HepG2 (cell line): ENCODE measurements around the gene SUPT4H1. TPM values are rescaled to one million over a fixed set of nuclear protein-coding genes. Genes with fewer than 3 reads are reported as not detected.

Source experiments
- BCL6 ChIP-seq: IDR thresholded peaks from 2 replicates; pipeline ENCODE4 v1.6.1; 2016; ENCODE audit warnings: missing genetic modification reagents, missing compliant biosample characterization
- HNF4G ChIP-seq, 2 experiments: sonication (generic) in 1 of 2; formaldehyde crosslinking in 1 of 2; IDR thresholded peaks; 2 replicates each; pipeline versions ENCODE4 v1.4.0 to v1.6.1; 2011 to 2020; ENCODE audit warnings: borderline replicate concordance in 2 of 2, low read depth in 2 of 2, mild to moderate bottlenecking in 2 of 2, low read length in 1 of 2, missing genetic modification reagents in 1 of 2, moderate library complexity in 1 of 2
- MEIS1 ChIP-seq: sonication (generic); formaldehyde crosslinking; IDR thresholded peaks from 2 replicates; pipeline ENCODE4 v1.9.0; 2021; ENCODE audit warnings: mild to moderate bottlenecking, missing genetic modification reagents, moderate library complexity, borderline replicate concordance
- MLLT10 ChIP-seq: sonication (generic); formaldehyde crosslinking; IDR thresholded peaks from 2 replicates; pipeline ENCODE4 v1.4.0; 2020; ENCODE audit warnings: missing genetic modification reagents
- POLR2A ChIP-seq, 2 experiments: IDR thresholded peaks; 2 replicates each; pipeline ENCODE4 v1.6.1; 2011; ENCODE audit warnings: low read depth in 2 of 2, low read length in 2 of 2, mild to moderate bottlenecking in 1 of 2, moderate library complexity in 1 of 2; ENCODE audit not compliant: insufficient read depth in 1 of 2
- SATB2 ChIP-seq: sonication (generic); formaldehyde crosslinking; IDR thresholded peaks from 2 replicates; pipeline ENCODE4 v1.5.0; 2020; ENCODE audit warnings: missing genetic modification reagents
- SP1 ChIP-seq, 2 experiments: fragments of 450-650 bp in 1 of 2; sonication (generic) in 1 of 2; formaldehyde crosslinking in 1 of 2; IDR thresholded peaks; 2 replicates each; pipeline versions ENCODE4 v1.4.0 to v1.6.1; 2016 to 2020; ENCODE audit warnings: missing genetic modification reagents in 1 of 2
- TAF15 ChIP-seq: fragments of 200-400 bp; formaldehyde crosslinking; IDR thresholded peaks from one replicate; pipeline ENCODE4 v1.6.1; 2018; ENCODE audit warnings: mild to moderate bottlenecking, low read depth, low read length; ENCODE audit not compliant: poor library complexity, severe bottlenecking
- TBL1XR1 ChIP-seq: fragments of 150-350 bp; IDR thresholded peaks from 2 replicates; pipeline ENCODE4 v1.6.1; 2014; ENCODE audit warnings: borderline replicate concordance, low read length; ENCODE audit not compliant: partially characterized antibody
- TBX3 ChIP-seq: fragments of 450-650 bp; IDR thresholded peaks from 2 replicates; pipeline ENCODE4 v1.6.1; 2017; ENCODE audit warnings: antibody characterized with exemption, mild to moderate bottlenecking, inconsistent platforms, borderline replicate concordance
- ZFP37 ChIP-seq: sonication (generic); formaldehyde crosslinking; IDR thresholded peaks from 2 replicates; pipeline ENCODE4 v1.4.0; 2020; ENCODE audit warnings: missing genetic modification reagents, borderline replicate concordance
- ZMYM2 ChIP-seq: sonication (generic); formaldehyde crosslinking; IDR thresholded peaks from 2 replicates; pipeline ENCODE4 v1.8.0; 2022; ENCODE audit warnings: mild to moderate bottlenecking, missing genetic modification reagents
- ZNF292 ChIP-seq: sonication (generic); formaldehyde crosslinking; IDR thresholded peaks from 2 replicates; pipeline ENCODE4 v1.8.1; 2022; ENCODE audit warnings: mild to moderate bottlenecking, low read depth, missing genetic modification reagents, borderline replicate concordance
- ZNF331 ChIP-seq: sonication (generic); formaldehyde crosslinking; IDR thresholded peaks from 2 replicates; pipeline ENCODE4 v1.4.0; 2020; ENCODE audit warnings: missing genetic modification reagents
- ZNF570 ChIP-seq: sonication (generic); formaldehyde crosslinking; IDR thresholded peaks from 2 replicates; pipeline ENCODE4 v1.4.0; 2020; ENCODE audit warnings: mild to moderate bottlenecking, missing genetic modification reagents, borderline replicate concordance
- ZNF629 ChIP-seq: sonication (generic); formaldehyde crosslinking; conservative IDR thresholded peaks from 2 replicates; pipeline ENCODE4 v1.5.0; 2020; ENCODE audit warnings: missing genetic modification reagents
- ZNF720 ChIP-seq: sonication (generic); formaldehyde crosslinking; IDR thresholded peaks from 2 replicates; pipeline ENCODE4 v1.4.0; 2020; ENCODE audit warnings: missing genetic modification reagents
- polyA plus RNA-seq, 8 experiments: library from polyadenylated mRNA; depleted of rRNA in 3 of 8; stranded (reverse) in 7 of 8; unstranded in 1 of 8; fragments of >200 nt; fragmentation: Illumina TruSeq in 4 of 8; extraction: Trizol in 4 of 8; gene quantifications; 2 replicates each; pipeline versions ENCODE4 v1.2.1 to v1.2.3, GENCODE V29; 2011 to 2016; ENCODE audit warnings: low read depth in 4 of 8, missing spikeins in 1 of 8, mixed read lengths in 1 of 8; ENCODE audit not compliant: insufficient read depth in 1 of 8
- total RNA-seq, 5 experiments: library from RNA; depleted of rRNA; stranded (reverse); fragments of >200 nt; fragmentation: Illumina TruSeq; extraction: Trizol; gene quantifications; 2 replicates each; pipeline ENCODE4 v1.2.3, GENCODE V29; 2016; ENCODE audit warnings: low read depth in 1 of 5
- TF ChIP-seq, protein P1 (sequence below): sonication (generic); formaldehyde crosslinking; IDR thresholded peaks from 2 replicates; pipeline ENCODE4 v1.4.0; 2020; ENCODE audit warnings: missing genetic modification reagents, borderline replicate concordance
- TF ChIP-seq, protein P2 (sequence below): sonication (generic); formaldehyde crosslinking; IDR thresholded peaks from 2 replicates; pipeline ENCODE4 v1.4.0; 2020; ENCODE audit warnings: missing genetic modification reagents
- TF ChIP-seq, protein P3 (sequence below): sonication (generic); formaldehyde crosslinking; IDR thresholded peaks from 2 replicates; pipeline ENCODE4 v1.8.1; 2022; ENCODE audit warnings: mild to moderate bottlenecking, missing genetic modification reagents
- TF ChIP-seq, protein P4 (sequence below): sonication (generic); formaldehyde crosslinking; conservative IDR thresholded peaks from 2 replicates; pipeline ENCODE4 v1.4.0; 2020; ENCODE audit warnings: missing genetic modification reagents

SUPT4H1 gene
- total and polyA plus RNA-seq, 2 of the 13 experiments (the other 11 are each of a cell fraction or from before 2014, with no cell fraction given): 155 to 244 TPM

DNA sequence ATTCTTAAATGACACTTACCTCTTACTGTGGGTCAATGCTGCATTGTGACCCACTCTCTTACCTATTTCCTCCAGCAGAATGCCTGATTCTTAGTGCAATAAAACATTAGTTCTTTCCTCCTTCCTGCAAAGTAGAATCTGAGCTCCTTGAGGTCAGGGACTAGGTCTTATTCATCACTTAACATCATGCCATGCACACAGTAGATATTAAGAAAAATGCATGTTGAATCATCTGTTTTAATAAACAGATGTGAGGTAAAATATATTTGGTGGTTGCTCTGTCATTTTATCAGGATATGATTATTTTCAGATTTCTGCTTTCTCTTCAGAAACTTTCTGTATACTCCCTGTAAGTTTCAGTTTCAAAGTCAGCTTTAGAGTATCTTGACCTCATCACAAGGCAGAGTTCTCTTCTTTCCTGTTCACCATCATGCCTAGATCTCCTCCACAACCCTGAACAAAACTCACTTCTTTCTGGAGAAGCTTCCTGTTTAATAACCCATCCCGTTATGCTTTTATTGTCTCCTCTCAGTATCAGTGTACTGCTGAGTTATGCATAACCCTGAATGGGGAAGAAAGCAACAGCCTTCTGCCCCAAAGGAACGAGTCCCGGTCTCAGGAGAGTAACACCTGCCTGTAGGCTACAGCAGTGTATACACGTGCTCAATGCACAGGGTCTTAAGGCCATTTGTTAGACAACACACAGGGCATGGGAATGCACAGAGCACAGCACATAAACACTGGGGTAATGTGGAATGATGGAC lies 30.3 kb upstream of the SUPT4H1 start (continued):
- TF ChIP-seq, protein P1, sequence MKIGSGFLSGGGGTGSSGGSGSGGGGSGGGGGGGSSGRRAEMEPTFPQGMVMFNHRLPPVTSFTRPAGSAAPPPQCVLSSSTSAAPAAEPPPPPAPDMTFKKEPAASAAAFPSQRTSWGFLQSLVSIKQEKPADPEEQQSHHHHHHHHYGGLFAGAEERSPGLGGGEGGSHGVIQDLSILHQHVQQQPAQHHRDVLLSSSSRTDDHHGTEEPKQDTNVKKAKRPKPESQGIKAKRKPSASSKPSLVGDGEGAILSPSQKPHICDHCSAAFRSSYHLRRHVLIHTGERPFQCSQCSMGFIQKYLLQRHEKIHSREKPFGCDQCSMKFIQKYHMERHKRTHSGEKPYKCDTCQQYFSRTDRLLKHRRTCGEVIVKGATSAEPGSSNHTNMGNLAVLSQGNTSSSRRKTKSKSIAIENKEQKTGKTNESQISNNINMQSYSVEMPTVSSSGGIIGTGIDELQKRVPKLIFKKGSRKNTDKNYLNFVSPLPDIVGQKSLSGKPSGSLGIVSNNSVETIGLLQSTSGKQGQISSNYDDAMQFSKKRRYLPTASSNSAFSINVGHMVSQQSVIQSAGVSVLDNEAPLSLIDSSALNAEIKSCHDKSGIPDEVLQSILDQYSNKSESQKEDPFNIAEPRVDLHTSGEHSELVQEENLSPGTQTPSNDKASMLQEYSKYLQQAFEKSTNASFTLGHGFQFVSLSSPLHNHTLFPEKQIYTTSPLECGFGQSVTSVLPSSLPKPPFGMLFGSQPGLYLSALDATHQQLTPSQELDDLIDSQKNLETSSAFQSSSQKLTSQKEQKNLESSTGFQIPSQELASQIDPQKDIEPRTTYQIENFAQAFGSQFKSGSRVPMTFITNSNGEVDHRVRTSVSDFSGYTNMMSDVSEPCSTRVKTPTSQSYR (CRISPR knock-in tag): no peak
- TF ChIP-seq SP1 (IDR thresholded peaks at IDR 0.05) (no peak), SP1 (CRISPR knock-in tag; IDR thresholded peaks at IDR 0.05) (no peak), TBX3 (0 out of 2 replicates have a peak, but pooled peaks have one; percentile 9), ZNF720 (CRISPR knock-in tag) (no peak), ZNF331 (CRISPR knock-in tag) (0 out of 2 replicates have a peak, but pooled peaks have one; percentile 28), ZNF629 (CRISPR knock-in tag) (no peak), ZMYM2 (CRISPR knock-in tag) (0 out of 2 replicates have a peak, but pooled peaks have one; percentile 20), TAF15 (no peak), SATB2 (CRISPR knock-in tag) (peak; percentile 70; the same call in 1 of the 2 replicates), ZNF570 (CRISPR knock-in tag) (no peak), BCL6 (CRISPR knock-in tag) (peak; percentile 41; the same call in 1 of the 2 replicates), ZFP37 (peak; percentile 68; the same call in 1 of the 2 replicates), TBL1XR1 (no peak), ZNF292 (peak; percentile 72; the same call in 1 of the 2 replicates), HNF4G (IDR thresholded peaks at IDR 0.05; ENCODE audit: borderline replicate concordance, low read depth, low read length) (no peak), HNF4G (CRISPR knock-in tag; IDR thresholded peaks at IDR 0.05; ENCODE audit: borderline replicate concordance, low read depth) (peak; percentile 45; the same call in 1 of the 2 replicates), POLR2A (IDR thresholded peaks at IDR 0.05; ENCODE audit: insufficient read depth in 1 of 2, low read depth in 2 of 2, low read length in 2 of 2) (peak in 1 of 2 experiments; percentile 40; a peak in 1 of 4 replicates), MEIS1 (CRISPR knock-in tag) (no peak), MLLT10 (CRISPR knock-in tag) (no peak)
- TF ChIP-seq, protein P2, sequence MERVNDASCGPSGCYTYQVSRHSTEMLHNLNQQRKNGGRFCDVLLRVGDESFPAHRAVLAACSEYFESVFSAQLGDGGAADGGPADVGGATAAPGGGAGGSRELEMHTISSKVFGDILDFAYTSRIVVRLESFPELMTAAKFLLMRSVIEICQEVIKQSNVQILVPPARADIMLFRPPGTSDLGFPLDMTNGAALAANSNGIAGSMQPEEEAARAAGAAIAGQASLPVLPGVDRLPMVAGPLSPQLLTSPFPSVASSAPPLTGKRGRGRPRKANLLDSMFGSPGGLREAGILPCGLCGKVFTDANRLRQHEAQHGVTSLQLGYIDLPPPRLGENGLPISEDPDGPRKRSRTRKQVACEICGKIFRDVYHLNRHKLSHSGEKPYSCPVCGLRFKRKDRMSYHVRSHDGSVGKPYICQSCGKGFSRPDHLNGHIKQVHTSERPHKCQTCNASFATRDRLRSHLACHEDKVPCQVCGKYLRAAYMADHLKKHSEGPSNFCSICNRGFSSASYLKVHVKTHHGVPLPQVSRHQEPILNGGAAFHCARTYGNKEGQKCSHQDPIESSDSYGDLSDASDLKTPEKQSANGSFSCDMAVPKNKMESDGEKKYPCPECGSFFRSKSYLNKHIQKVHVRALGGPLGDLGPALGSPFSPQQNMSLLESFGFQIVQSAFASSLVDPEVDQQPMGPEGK: 0 out of 2 replicates have a peak, but pooled peaks have one; percentile 14
- TF ChIP-seq, protein P3, sequence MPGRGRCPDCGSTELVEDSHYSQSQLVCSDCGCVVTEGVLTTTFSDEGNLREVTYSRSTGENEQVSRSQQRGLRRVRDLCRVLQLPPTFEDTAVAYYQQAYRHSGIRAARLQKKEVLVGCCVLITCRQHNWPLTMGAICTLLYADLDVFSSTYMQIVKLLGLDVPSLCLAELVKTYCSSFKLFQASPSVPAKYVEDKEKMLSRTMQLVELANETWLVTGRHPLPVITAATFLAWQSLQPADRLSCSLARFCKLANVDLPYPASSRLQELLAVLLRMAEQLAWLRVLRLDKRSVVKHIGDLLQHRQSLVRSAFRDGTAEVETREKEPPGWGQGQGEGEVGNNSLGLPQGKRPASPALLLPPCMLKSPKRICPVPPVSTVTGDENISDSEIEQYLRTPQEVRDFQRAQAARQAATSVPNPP: no peak
- TF ChIP-seq, protein P4, sequence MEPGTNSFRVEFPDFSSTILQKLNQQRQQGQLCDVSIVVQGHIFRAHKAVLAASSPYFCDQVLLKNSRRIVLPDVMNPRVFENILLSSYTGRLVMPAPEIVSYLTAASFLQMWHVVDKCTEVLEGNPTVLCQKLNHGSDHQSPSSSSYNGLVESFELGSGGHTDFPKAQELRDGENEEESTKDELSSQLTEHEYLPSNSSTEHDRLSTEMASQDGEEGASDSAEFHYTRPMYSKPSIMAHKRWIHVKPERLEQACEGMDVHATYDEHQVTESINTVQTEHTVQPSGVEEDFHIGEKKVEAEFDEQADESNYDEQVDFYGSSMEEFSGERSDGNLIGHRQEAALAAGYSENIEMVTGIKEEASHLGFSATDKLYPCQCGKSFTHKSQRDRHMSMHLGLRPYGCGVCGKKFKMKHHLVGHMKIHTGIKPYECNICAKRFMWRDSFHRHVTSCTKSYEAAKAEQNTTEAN (CRISPR knock-in tag): no peak
